Bronchial epithelial cell (primary cell): ENCODE data around the gene SLC6A19. TPM values are rescaled to one million over a fixed set of nuclear protein-coding genes. Genes with fewer than 3 reads are reported as not detected.

Source experiments
- DNase-seq: peaks from one replicate; pipeline ENCODE4 v3.0.0-alpha.2; 2010; ENCODE audit warnings: low read depth
- FAIRE-seq: peaks from 2 replicates; lab custom pipeline; 2011; peaks lifted over from hg19 to GRCh38; lab: Jason Lieb, UNC
- H3K27me3 ChIP-seq: 2 replicates; pipeline ENCODE4 v1.5.1; 2011; ENCODE audit warnings: low read length; ENCODE audit not compliant: control insufficient read depth, insufficient read depth
- H3K36me3 ChIP-seq: 2 replicates; pipeline ENCODE4 v1.5.1; 2011; ENCODE audit warnings: low read length; ENCODE audit not compliant: control insufficient read depth, insufficient read depth
- H3K4me3 ChIP-seq: 2 replicates; pipeline ENCODE4 v1.5.1; 2011; ENCODE audit warnings: mild to moderate bottlenecking, low read depth, low read length, control low read depth
- CTCF ChIP-seq: IDR thresholded peaks from 2 replicates; pipeline ENCODE4 v1.5.1; 2011; ENCODE audit warnings: mild to moderate bottlenecking, moderate library complexity, low read length, control low read depth, inconsistent platforms; ENCODE audit not compliant: insufficient read depth, severe bottlenecking
- total RNA-seq: library from RNA; depleted of rRNA; stranded (reverse); fragments of >200 nt; gene quantifications from 2 replicates; pipeline ENCODE4 v1.2.1, GENCODE V29; 2014

Gene SLC6A19
- total RNA-seq, 1 donor from 2014 or later: not detected

GRCh38 chr5:1268666-1269065 is 67.3 kb downstream of the SLC6A19 start:
- Histone ChIP-seq H3K36me3 (no peaks in the 10 kb centered on the region), H3K27me3 (no peaks in the 10 kb centered on the region), H3K4me3 (no peak overlapping the region)
- DNase-seq: peak; percentile 3
- no peak for TF ChIP-seq CTCF
- FAIRE-seq: no peak

- FAIRE-seq: no peak
- no peaks in the 10 kb centered on the region for H3K36me3 ChIP-seq
Observed at GRCh38 chr5:1270426-1270825, 69.0 kb downstream of the SLC6A19 start.

GRCh38 chr5:1270933-1271914 is 69.8 kb downstream of the SLC6A19 start:
- FAIRE-seq (no peak), DNase-seq (no peak)
- Histone ChIP-seq H3K27me3 (no peaks in the 10 kb centered on the region), H3K36me3 (no peaks in the 10 kb centered on the region), H3K4me3 (no peak overlapping the region)
- TF ChIP-seq CTCF: no peak

More at GRCh38 chr5:1270426-1270825, 69.0 kb downstream of the SLC6A19 start:
- no peak for TF ChIP-seq CTCF
- Histone ChIP-seq H3K4me3 (no peak overlapping the region), H3K27me3 (no peaks in the 10 kb centered on the region)
- no peak for DNase-seq

- TF ChIP-seq CTCF: no peak
- Histone ChIP-seq H3K4me3 (no peak overlapping the region), H3K36me3 (no peaks in the 10 kb centered on the region), H3K27me3 (no peaks in the 10 kb centered on the region)
- DNase-seq (no peak), FAIRE-seq (no peak)
Observed at GRCh38 chr5:1272201-1272600, 70.8 kb downstream of the SLC6A19 start.

- H3K27me3 ChIP-seq: no peaks in the 10 kb centered on the region
- H3K36me3 ChIP-seq: no peaks in the 10 kb centered on the region
- no peak for TF ChIP-seq CTCF
- FAIRE-seq: no peak
- no peak overlapping the region for H3K4me3 ChIP-seq
- DNase-seq: no peak
Observed at GRCh38 chr5:1273745-1274144, 72.3 kb downstream of the SLC6A19 start.

- FAIRE-seq: no peak
- H3K36me3 ChIP-seq: no peaks in the 10 kb centered on the region
- no peaks in the 10 kb centered on the region for H3K27me3 ChIP-seq
- H3K4me3 ChIP-seq: no peak overlapping the region
- no peak for TF ChIP-seq CTCF
- no peak for DNase-seq
Observed at GRCh38 chr5:1274471-1274870, 73.1 kb downstream of the SLC6A19 start.
